OCI-LY1 (cell line): Measurements from ENCODE around the gene HKDC1.

Experiments
- H2AFZ ChIP-seq: fragments of 200-600 bp; sonication (generic), shearing (Covaris generic); 2 replicates; pipeline ENCODE4 v1.6.0; 2014; ENCODE audit warnings: antibody characterized with exemption, mild to moderate bottlenecking, low read length
- H3F3A ChIP-seq: fragments of 200-600 bp; sonication (generic), shearing (Covaris generic); 2 replicates; pipeline ENCODE4 v1.6.0; 2014; ENCODE audit warnings: mild to moderate bottlenecking, antibody characterized with exemption, low read length, moderate library complexity; ENCODE audit not compliant: insufficient read depth
- H3K27ac ChIP-seq: fragments of 200-600 bp; sonication (generic); 2 replicates; pipeline ENCODE4 v1.5.1; 2014; ENCODE audit warnings: low read length, mixed run types, mild to moderate bottlenecking, low read depth; ENCODE audit not compliant: poor library complexity, severe bottlenecking
- H3K27me3 ChIP-seq: fragments of 200-600 bp; sonication (generic); 2 replicates; pipeline ENCODE4 v1.6.0; 2014; ENCODE audit warnings: antibody characterized with exemption, mild to moderate bottlenecking, low read length, moderate library complexity; ENCODE audit not compliant: insufficient read depth
- H3K36me3 ChIP-seq: fragments of 200-600 bp; sonication (generic); 2 replicates; pipeline ENCODE4 v1.6.1; 2014; ENCODE audit warnings: mild to moderate bottlenecking, antibody characterized with exemption, low read length, moderate library complexity, mixed read lengths; ENCODE audit not compliant: insufficient read depth
- H3K4me1 ChIP-seq: fragments of 200-600 bp; sonication (generic); 2 replicates; pipeline ENCODE4 v1.5.1; 2014; ENCODE audit warnings: mild to moderate bottlenecking, low read length, moderate library complexity; ENCODE audit not compliant: insufficient read depth, severe bottlenecking
- H3K4me2 ChIP-seq: fragments of 200-600 bp; sonication (generic), shearing (Covaris generic); 2 replicates; pipeline ENCODE4 v1.6.1; 2014; ENCODE audit warnings: low read length
- H3K4me3 ChIP-seq: fragments of 200-600 bp; sonication (generic); 2 replicates; pipeline ENCODE4 v1.5.1; 2014; ENCODE audit warnings: low read length, low read depth, mild to moderate bottlenecking, mixed read lengths; ENCODE audit not compliant: poor library complexity, severe bottlenecking
- H3K79me2 ChIP-seq: fragments of 200-600 bp; shearing (Covaris generic); 2 replicates; pipeline ENCODE4 v1.6.1; 2016; ENCODE audit warnings: mixed run types, low read length, mixed read lengths; ENCODE audit not compliant: insufficient read depth
- H3K9ac ChIP-seq: fragments of 200-600 bp; sonication (generic), shearing (Covaris generic); 2 replicates; pipeline ENCODE4 v1.6.1; 2014; ENCODE audit warnings: mild to moderate bottlenecking, low read length, mixed read lengths
- H3K9me2 ChIP-seq: fragments of 200-600 bp; sonication (generic), shearing (Covaris generic); 2 replicates; pipeline ENCODE4 v1.6.1; 2014; ENCODE audit warnings: low read depth, mild to moderate bottlenecking, low read length, mixed read lengths
- H3K9me3 ChIP-seq: fragments of 200-600 bp; shearing (Covaris generic); 2 replicates; pipeline ENCODE4 v1.6.1; 2014; ENCODE audit warnings: low read length, mixed read lengths
- H4K20me1 ChIP-seq: fragments of 200-600 bp; sonication (generic), shearing (Covaris generic); 2 replicates; pipeline ENCODE4 v1.6.0; 2016; ENCODE audit warnings: mild to moderate bottlenecking, low read length; ENCODE audit not compliant: insufficient read depth
- CTCF ChIP-seq: fragments of 200-600 bp; sonication (generic), shearing (Covaris generic); IDR thresholded peaks from 2 replicates; pipeline ENCODE4 v1.5.1; 2017; ENCODE audit warnings: mild to moderate bottlenecking, antibody characterized with exemption, low read length, moderate library complexity, mixed read lengths
- EZH2 ChIP-seq: fragments of 200-600 bp; sonication (generic), shearing (Covaris generic); IDR thresholded peaks from 2 replicates; pipeline ENCODE4 v1.8.0; 2017; ENCODE audit warnings: borderline replicate concordance, mixed run types, mild to moderate bottlenecking, antibody characterized with exemption, low read length, moderate library complexity, mixed read lengths

HKDC1 gene

GRCh38 chr10:69220507-69220906, 375 bp downstream of the HKDC1 start:
- Histone ChIP-seq H3K4me3 (no peak overlapping the region), H3K9me3 (no peaks in the 10 kb centered on the region), H3K27me3 (no peaks in the 10 kb centered on the region), H3K9me2 (no peaks in the 10 kb centered on the region), H4K20me1 (no peaks in the 10 kb centered on the region), H3K4me1 (peaks cover 32% of the 10 kb centered on the region), H2AFZ (no peak overlapping the region), H3K4me2 (no peak overlapping the region), H3K27ac (no peak overlapping the region), H3F3A (no peaks in the 10 kb centered on the region), H3K9ac (no peak overlapping the region), H3K36me3 (no peaks in the 10 kb centered on the region), H3K79me2 (no peaks in the 10 kb centered on the region)
- TF ChIP-seq CTCF, result no peak
- TF ChIP-seq EZH2, result no peak

GRCh38 chr10:69222157-69223027, 2.3 kb downstream of the HKDC1 start:
- peak; percentile 85 for TF ChIP-seq CTCF
- TF ChIP-seq EZH2, result no peak
- Histone ChIP-seq H3K27ac (peak overlapping the region; percentile 70), H2AFZ (no peak overlapping the region)

GRCh38 chr10:69223028-69223342, 2.9 kb downstream of the HKDC1 start:
- Histone ChIP-seq H3K27ac (peak overlapping the region; percentile 70), H2AFZ (no peak overlapping the region), H3K4me3 (no peak overlapping the region)

More at GRCh38 chr10:69222157-69223027, 2.3 kb downstream of the HKDC1 start:
- Histone ChIP-seq H3K27me3 (no peaks in the 10 kb centered on the region), H3K9me3 (no peaks in the 10 kb centered on the region), H3K79me2 (no peaks in the 10 kb centered on the region), H3F3A (no peaks in the 10 kb centered on the region), H3K9me2 (no peaks in the 10 kb centered on the region), H3K4me2 (peak overlapping the region; percentile 46), H4K20me1 (no peaks in the 10 kb centered on the region), H3K4me3 (peak overlapping the region; percentile 23), H3K9ac (peak overlapping the region; percentile 32), H3K4me1 (peaks cover 37% of the 10 kb centered on the region), H3K36me3 (no peaks in the 10 kb centered on the region)

More at GRCh38 chr10:69223028-69223342, 2.9 kb downstream of the HKDC1 start:
- Histone ChIP-seq H3K4me1 (peaks cover 37% of the 10 kb centered on the region), H3K9me2 (no peaks in the 10 kb centered on the region), H3K4me2 (peak overlapping the region; percentile 46; the same call in 1 of the 2 replicates), H3K9ac (peak overlapping the region; percentile 44), H3K9me3 (no peaks in the 10 kb centered on the region), H4K20me1 (no peaks in the 10 kb centered on the region), H3K36me3 (no peaks in the 10 kb centered on the region), H3F3A (no peaks in the 10 kb centered on the region), H3K79me2 (no peaks in the 10 kb centered on the region), H3K27me3 (no peaks in the 10 kb centered on the region)
- no peak for TF ChIP-seq CTCF
- no peak for TF ChIP-seq EZH2
